Measurements from ENCODE around the gene RBM17.
"Not testable (repeated sequence)": the region's sequence is repeated elsewhere in the genome, so short reads cannot be mapped to it uniquely, and the experiment has no call there.

Gene RBM17

DNA sequence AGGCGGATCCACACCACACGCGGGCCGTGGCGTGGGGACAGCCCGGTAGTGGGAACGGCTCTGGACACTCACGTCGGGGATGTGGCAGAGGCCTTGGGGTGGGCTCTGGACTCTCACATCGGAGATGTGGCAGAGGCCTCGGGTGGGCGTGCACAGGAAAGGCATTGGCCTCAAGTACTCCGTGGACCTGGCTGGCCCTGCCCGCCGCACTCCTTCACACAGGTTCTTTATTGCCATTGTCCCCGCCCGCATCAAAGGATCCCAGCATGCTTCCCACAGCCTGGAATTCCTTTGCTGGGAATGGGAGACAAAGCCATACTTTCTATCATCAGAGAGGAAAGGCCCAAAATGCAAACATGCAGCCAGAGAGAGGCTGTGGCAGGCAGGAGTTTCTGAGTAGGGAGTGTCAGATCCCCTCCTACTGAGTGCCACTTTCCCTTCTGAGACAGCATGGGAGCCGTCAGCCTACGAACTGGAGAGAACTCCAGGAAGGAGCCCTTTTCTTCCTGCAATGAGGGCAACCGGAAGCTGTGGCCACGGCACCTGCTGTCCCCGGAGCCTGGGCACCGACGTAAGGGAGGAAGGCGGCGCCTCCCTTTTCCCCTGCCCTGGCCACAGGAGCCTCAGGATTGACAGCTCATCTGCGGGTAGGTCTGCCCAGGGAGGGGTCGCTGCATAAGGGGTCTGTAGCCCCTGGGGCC is 51.5 kb downstream of the RBM17 start:
- no CpG with 5 or more reads among the region's 28 CpGs for WGBS (ENCODE audit: extremely low coverage, insufficient coverage, low lambda C conversion rate)
- Histone ChIP-seq H3K9ac (ENCODE audit: low read length) (no peak overlapping the region), H3K36me3 (ENCODE audit: control insufficient read depth, insufficient read depth, low read length) (no peaks in the 10 kb centered on the region), H2BK5ac (ENCODE audit: low read length) (no peak overlapping the region), H3K4me1 (ENCODE audit: control insufficient read depth, low read depth, low read length) (peaks cover 3% of the 10 kb centered on the region), H3K79me2 (ENCODE audit: control insufficient read depth, insufficient read depth, low read length) (no peaks in the 10 kb centered on the region), H2BK120ac (ENCODE audit: low read depth, low read length) (no peak overlapping the region), H2BK15ac (replicated peaks; ENCODE audit: low read depth) (no peak overlapping the region), H3K4me3 (ENCODE audit: low read length) (no peak overlapping the region), H3K4me2 (ENCODE audit: low read length) (no peak overlapping the region), H2AK5ac (ENCODE audit: low read length) (no peak overlapping the region), H4K5ac (ENCODE audit: low read length) (no peak overlapping the region), H3K56ac (ENCODE audit: low read length) (no peak overlapping the region), H3K79me1 (ENCODE audit: low read length) (no peaks in the 10 kb centered on the region), H3K23ac (ENCODE audit: low read length) (no peak overlapping the region), H3K27ac (ENCODE audit: low read depth, low read length) (no peak overlapping the region), H3K4ac (ENCODE audit: low read depth, low read length) (no peak overlapping the region), H4K8ac (ENCODE audit: low read depth, low read length) (no peak overlapping the region), H3K27me3 (ENCODE audit: insufficient read depth, low read length, poor library complexity) (no peaks in the 10 kb centered on the region), H3K18ac (ENCODE audit: low read length) (no peak overlapping the region)
- DNase-seq, result peak; percentile 40

GRCh38 chr10:6140965-6141295 is 52.1 kb downstream of the RBM17 start:
- Histone ChIP-seq H3K27ac (ENCODE audit: low read depth, low read length) (no peak overlapping the region), H3K23ac (ENCODE audit: low read length) (no peak overlapping the region), H3K56ac (ENCODE audit: low read length) (no peak overlapping the region), H2BK5ac (ENCODE audit: low read length) (no peak overlapping the region), H3K4ac (ENCODE audit: low read depth, low read length) (no peak overlapping the region), H2AK5ac (ENCODE audit: low read length) (no peak overlapping the region), H2BK15ac (replicated peaks; ENCODE audit: low read depth) (no peak overlapping the region), H3K36me3 (ENCODE audit: control insufficient read depth, insufficient read depth, low read length) (no peaks in the 10 kb centered on the region), H3K4me3 (ENCODE audit: low read length) (no peak overlapping the region), H2BK120ac (ENCODE audit: low read depth, low read length) (no peak overlapping the region), H4K8ac (ENCODE audit: low read depth, low read length) (no peak overlapping the region), H3K4me2 (ENCODE audit: low read length) (no peak overlapping the region), H3K27me3 (ENCODE audit: insufficient read depth, low read length, poor library complexity) (no peaks in the 10 kb centered on the region), H3K79me2 (ENCODE audit: control insufficient read depth, insufficient read depth, low read length) (no peaks in the 10 kb centered on the region), H3K9ac (ENCODE audit: low read length) (no peak overlapping the region), H3K79me1 (ENCODE audit: low read length) (peaks cover under 1% of the 10 kb centered on the region), H4K5ac (ENCODE audit: low read length) (no peak overlapping the region), H3K18ac (ENCODE audit: low read length) (no peak overlapping the region), H3K4me1 (ENCODE audit: control insufficient read depth, low read depth, low read length) (peaks cover 3% of the 10 kb centered on the region)
- no CpG with 5 or more reads among the region's 8 CpGs for WGBS (ENCODE audit: extremely low coverage, insufficient coverage, low lambda C conversion rate)
- no peak for DNase-seq

DNA sequence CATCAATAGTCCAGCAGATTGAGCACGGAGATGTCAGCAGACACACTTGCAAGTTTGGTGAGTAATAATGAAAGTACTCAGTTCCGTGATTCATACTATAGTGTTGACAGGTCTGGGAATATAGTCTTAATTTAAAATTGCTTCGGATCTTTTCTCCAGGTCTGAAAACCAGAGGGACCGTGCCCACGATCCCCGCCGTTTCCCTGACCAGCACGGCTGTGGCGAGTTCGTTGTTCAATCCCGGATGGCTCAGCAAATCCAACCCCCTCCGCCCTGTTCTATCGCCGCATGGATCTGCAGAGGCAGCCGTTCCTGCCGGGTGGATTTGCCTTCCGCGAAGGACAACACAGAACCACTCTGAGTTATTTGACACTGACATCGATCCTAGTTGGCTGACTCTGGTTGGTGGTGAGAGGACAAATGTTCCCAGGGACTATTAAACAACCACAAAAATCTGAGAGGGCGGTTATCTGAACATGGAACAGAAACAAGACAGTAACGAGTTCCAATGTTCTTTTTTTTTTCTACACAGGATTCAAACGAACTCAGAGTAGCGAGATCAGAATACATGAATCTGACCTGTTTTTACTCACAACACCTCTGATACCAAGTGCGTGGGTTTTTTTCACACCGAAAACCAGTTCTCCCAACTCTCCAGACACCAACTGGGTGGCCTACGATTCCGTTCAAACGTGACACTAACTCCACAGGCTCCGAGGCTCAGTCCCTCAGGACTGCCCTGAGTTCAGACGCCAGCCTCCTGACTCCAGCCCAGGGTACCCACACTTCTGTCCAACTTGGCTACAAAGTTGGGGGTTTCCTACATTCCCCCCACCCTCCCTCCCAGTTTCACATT is 52.7 kb downstream of the RBM17 start:
- Histone ChIP-seq H3K9ac (ENCODE audit: low read length) (no peak overlapping the region), H4K8ac (ENCODE audit: low read depth, low read length) (no peak overlapping the region), H2BK5ac (ENCODE audit: low read length) (no peak overlapping the region), H3K27me3 (ENCODE audit: insufficient read depth, low read length, poor library complexity) (no peaks in the 10 kb centered on the region), H3K4me1 (ENCODE audit: control insufficient read depth, low read depth, low read length) (peaks cover 7% of the 10 kb centered on the region), H2BK120ac (ENCODE audit: low read depth, low read length) (no peak overlapping the region), H4K5ac (ENCODE audit: low read length) (no peak overlapping the region), H2AK5ac (ENCODE audit: low read length) (no peak overlapping the region), H3K79me1 (ENCODE audit: low read length) (peaks cover 5% of the 10 kb centered on the region), H3K18ac (ENCODE audit: low read length) (no peak overlapping the region), H3K27ac (ENCODE audit: low read depth, low read length) (no peak overlapping the region), H3K4me2 (ENCODE audit: low read length) (no peak overlapping the region), H3K23ac (ENCODE audit: low read length) (no peak overlapping the region), H3K56ac (ENCODE audit: low read length) (no peak overlapping the region), H2BK15ac (replicated peaks; ENCODE audit: low read depth) (no peak overlapping the region), H3K4me3 (ENCODE audit: low read length) (no peak overlapping the region), H3K36me3 (ENCODE audit: control insufficient read depth, insufficient read depth, low read length) (no peaks in the 10 kb centered on the region), H3K4ac (ENCODE audit: low read depth, low read length) (no peak overlapping the region), H3K79me2 (ENCODE audit: control insufficient read depth, insufficient read depth, low read length) (no peaks in the 10 kb centered on the region)
- no CpG with 5 or more reads among the region's 30 CpGs for WGBS (ENCODE audit: extremely low coverage, insufficient coverage, low lambda C conversion rate)
- DNase-seq, result no peak

DNA sequence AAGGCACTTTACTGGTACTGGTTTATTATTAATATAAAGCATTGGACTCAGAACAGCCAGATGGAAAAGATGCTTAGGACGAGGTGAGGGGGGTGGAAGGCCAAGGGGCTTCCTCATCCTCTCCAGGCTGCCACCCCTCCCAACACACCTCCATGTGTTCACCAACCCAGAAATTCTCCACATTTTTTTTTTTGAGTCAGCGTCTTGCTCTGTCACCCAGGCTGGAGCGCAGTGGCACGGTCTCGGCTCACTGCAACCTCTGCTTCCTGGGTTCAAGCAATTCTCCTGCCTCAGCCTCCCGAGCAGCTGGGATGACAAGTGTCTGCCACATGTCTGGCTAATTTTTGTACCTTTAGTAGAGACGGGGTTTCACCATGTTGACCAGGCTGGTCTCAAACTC is 53.4 kb downstream of the RBM17 start:
- not testable (repeated sequence) for H3K4me2 ChIP-seq (ENCODE audit: low read length); H3K4me1 ChIP-seq (ENCODE audit: control insufficient read depth, low read depth, low read length); H3K27ac ChIP-seq (ENCODE audit: low read depth, low read length); H4K8ac ChIP-seq (ENCODE audit: low read depth, low read length); H3K36me3 ChIP-seq (ENCODE audit: control insufficient read depth, insufficient read depth, low read length); H3K9ac ChIP-seq (ENCODE audit: low read length); H3K79me2 ChIP-seq (ENCODE audit: control insufficient read depth, insufficient read depth, low read length); H2BK15ac ChIP-seq (replicated peaks; ENCODE audit: low read depth); DNase-seq; H4K5ac ChIP-seq (ENCODE audit: low read length); H3K23ac ChIP-seq (ENCODE audit: low read length); H3K4ac ChIP-seq (ENCODE audit: low read depth, low read length); H3K56ac ChIP-seq (ENCODE audit: low read length); H3K18ac ChIP-seq (ENCODE audit: low read length); H3K4me3 ChIP-seq (ENCODE audit: low read length); H3K79me1 ChIP-seq (ENCODE audit: low read length); H2AK5ac ChIP-seq (ENCODE audit: low read length); H3K27me3 ChIP-seq (ENCODE audit: insufficient read depth, low read length, poor library complexity); H2BK5ac ChIP-seq (ENCODE audit: low read length); H2BK120ac ChIP-seq (ENCODE audit: low read depth, low read length)
- WGBS (ENCODE audit: extremely low coverage, insufficient coverage, low lambda C conversion rate), result no CpG with 5 or more reads among the region's 7 CpGs

GRCh38 chr10:6142644-6143043 is 53.8 kb downstream of the RBM17 start:
- Histone ChIP-seq H3K4ac (ENCODE audit: low read depth, low read length) (no peak overlapping the region), H2BK15ac (replicated peaks; ENCODE audit: low read depth) (no peak overlapping the region), H3K4me2 (ENCODE audit: low read length) (no peak overlapping the region), H3K23ac (ENCODE audit: low read length) (no peak overlapping the region), H3K4me3 (ENCODE audit: low read length) (no peak overlapping the region), H3K18ac (ENCODE audit: low read length) (no peak overlapping the region), H3K27ac (ENCODE audit: low read depth, low read length) (no peak overlapping the region), H4K8ac (ENCODE audit: low read depth, low read length) (no peak overlapping the region), H3K36me3 (ENCODE audit: control insufficient read depth, insufficient read depth, low read length) (no peaks in the 10 kb centered on the region), H3K79me2 (ENCODE audit: control insufficient read depth, insufficient read depth, low read length) (no peaks in the 10 kb centered on the region), H2BK120ac (ENCODE audit: low read depth, low read length) (no peak overlapping the region), H3K9ac (ENCODE audit: low read length) (no peak overlapping the region), H4K5ac (ENCODE audit: low read length) (no peak overlapping the region), H2AK5ac (ENCODE audit: low read length) (no peak overlapping the region), H3K56ac (ENCODE audit: low read length) (no peak overlapping the region), H3K79me1 (ENCODE audit: low read length) (peaks cover 5% of the 10 kb centered on the region), H3K4me1 (ENCODE audit: control insufficient read depth, low read depth, low read length) (peaks cover 7% of the 10 kb centered on the region), H3K27me3 (ENCODE audit: insufficient read depth, low read length, poor library complexity) (no peaks in the 10 kb centered on the region), H2BK5ac (ENCODE audit: low read length) (no peak overlapping the region)
- no peak for DNase-seq
- WGBS (ENCODE audit: extremely low coverage, insufficient coverage, low lambda C conversion rate), result no CpG with 5 or more reads among the region's 7 CpGs
